Measurements from ENCODE around the gene ATG4B. TPM values are rescaled to one million over a fixed set of nuclear protein-coding genes. Genes with fewer than 3 reads are reported as not detected.

Gene ATG4B
- total and polyA plus RNA-seq, 2 of the 4 experiments (the other 2 are of a cell fraction): 113 to 146 TPM

- H4K20me1 ChIP-seq (ENCODE audit: insufficient read depth, low read length): peaks cover 46% of the 10 kb centered on the region
Observed at GRCh38 chr2:241618829-241619228, 18.7 kb upstream of the ATG4B start.

More at GRCh38 chr2:241618829-241619228, 18.7 kb upstream of the ATG4B start:
- Histone ChIP-seq H3K4me3 (ENCODE audit: insufficient read depth, low read depth, low read length) (no peak overlapping the region), H3K36me3 (ENCODE audit: control insufficient read depth, insufficient read depth, low read length) (peaks cover 9% of the 10 kb centered on the region), H3K4ac (ENCODE audit: low read depth, low read length) (no peak overlapping the region), H3K9me1 (ENCODE audit: insufficient read depth, low read length) (peaks cover 10% of the 10 kb centered on the region; the same call in 1 of the 2 replicates), H3K14ac (replicated peaks; ENCODE audit: low read depth, low read length) (no peak overlapping the region), H3K27me3 (ENCODE audit: control insufficient read depth, insufficient read depth, low read length) (no peaks in the 10 kb centered on the region), H3K9ac (ENCODE audit: low read depth, low read length) (no peak overlapping the region), H2BK5ac (ENCODE audit: low read depth, low read length, poor library complexity, severe bottlenecking) (no peak overlapping the region), H3K18ac (ENCODE audit: low read depth, low read length) (no peak overlapping the region), H2BK15ac (ENCODE audit: low read depth, low read length) (no peak overlapping the region), H3K56ac (ENCODE audit: extremely low read depth, insufficient read depth, low read length) (no peak overlapping the region), H4K91ac (ENCODE audit: insufficient read depth, low read depth, low read length) (no peak overlapping the region), H3K9me3 (ENCODE audit: control insufficient read depth, insufficient read depth, low read length) (no peaks in the 10 kb centered on the region), H3K79me1 (ENCODE audit: low read depth in 1 of 2, low read length in 2 of 2) (peaks cover 35 to 73% of the 10 kb centered on the region in 2 experiments), H2AFZ (replicated peaks; ENCODE audit: low read length, poor library complexity) (no peak overlapping the region), H3K4me1 (ENCODE audit: control insufficient read depth, insufficient read depth, low read length) (no peaks in the 10 kb centered on the region), H2BK20ac (ENCODE audit: low read depth, low read length) (no peak overlapping the region), H2BK120ac (ENCODE audit: low read depth, low read length) (no peak overlapping the region), H4K8ac (ENCODE audit: low read depth in 2 of 2, low read length in 2 of 2) (no peak overlapping the region), H4K5ac (ENCODE audit: low read depth, low read length) (no peak overlapping the region), H3K23ac (ENCODE audit: low read depth, low read length) (no peak overlapping the region), H3K27ac (ENCODE audit: insufficient read depth, low read length) (no peak overlapping the region), H2AK9ac (replicated peaks; ENCODE audit: low read depth, low read length, poor library complexity) (no peak overlapping the region), H3K4me2 (ENCODE audit: low read depth, low read length) (no peak overlapping the region), H2AK5ac (ENCODE audit: low read depth, low read length) (no peak overlapping the region)
- TF ChIP-seq NFE2L2 (IDR thresholded peaks at IDR 0.05; ENCODE audit: low read depth, low read length): no peak
- TF ChIP-seq MAFK (IDR thresholded peaks at IDR 0.05; ENCODE audit: low read depth, low read length): no peak
- no peak for TF ChIP-seq SMC3 (IDR thresholded peaks at IDR 0.05; ENCODE audit: low read depth, low read length)
- TF ChIP-seq ELK1 (IDR thresholded peaks at IDR 0.05; ENCODE audit: borderline replicate concordance, low read depth, low read length): no peak
- TF ChIP-seq, protein P1, sequence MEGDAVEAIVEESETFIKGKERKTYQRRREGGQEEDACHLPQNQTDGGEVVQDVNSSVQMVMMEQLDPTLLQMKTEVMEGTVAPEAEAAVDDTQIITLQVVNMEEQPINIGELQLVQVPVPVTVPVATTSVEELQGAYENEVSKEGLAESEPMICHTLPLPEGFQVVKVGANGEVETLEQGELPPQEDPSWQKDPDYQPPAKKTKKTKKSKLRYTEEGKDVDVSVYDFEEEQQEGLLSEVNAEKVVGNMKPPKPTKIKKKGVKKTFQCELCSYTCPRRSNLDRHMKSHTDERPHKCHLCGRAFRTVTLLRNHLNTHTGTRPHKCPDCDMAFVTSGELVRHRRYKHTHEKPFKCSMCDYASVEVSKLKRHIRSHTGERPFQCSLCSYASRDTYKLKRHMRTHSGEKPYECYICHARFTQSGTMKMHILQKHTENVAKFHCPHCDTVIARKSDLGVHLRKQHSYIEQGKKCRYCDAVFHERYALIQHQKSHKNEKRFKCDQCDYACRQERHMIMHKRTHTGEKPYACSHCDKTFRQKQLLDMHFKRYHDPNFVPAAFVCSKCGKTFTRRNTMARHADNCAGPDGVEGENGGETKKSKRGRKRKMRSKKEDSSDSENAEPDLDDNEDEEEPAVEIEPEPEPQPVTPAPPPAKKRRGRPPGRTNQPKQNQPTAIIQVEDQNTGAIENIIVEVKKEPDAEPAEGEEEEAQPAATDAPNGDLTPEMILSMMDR (conservative IDR thresholded peaks at IDR 0.05; ENCODE audit: low read depth, low read length): no peak
- no peak for TF ChIP-seq RFX5 (IDR thresholded peaks at IDR 0.05; ENCODE audit: low read depth, low read length)
- TF ChIP-seq FOS (IDR thresholded peaks at IDR 0.05; ENCODE audit: low read depth, low read length): no peak
- no peak for TF ChIP-seq CHD1 (IDR thresholded peaks at IDR 0.05; ENCODE audit: low read depth, low read length)
- TF ChIP-seq POLR2A (IDR thresholded peaks at IDR 0.05; ENCODE audit: low read depth, low read length): no peak
- no peak for TF ChIP-seq MAZ (IDR thresholded peaks at IDR 0.05; ENCODE audit: borderline replicate concordance, low read depth, low read length)
- dilution Hi-C loops (cut with HindIII; ENCODE audit: low sequenced_read_pairs, unreplicated experiment): no loop called here
- ATAC-seq (ENCODE audit: low read depth) (no peak), DNase-seq (no peak)
- BruUV-seq (replicated peaks): no TSS peak
- WGBS, 2 experiments (ENCODE audit: extremely low coverage in 2 of 2, insufficient read length in 1 of 2): no CpG with 5 or more reads among the region's 11 CpGs
- ChIA-PET POLR2A (ENCODE audit: unreplicated experiment) (no interaction called here), CTCF (no interaction called here)
- intact Hi-C loops (cut with micrococcal nuclease): no loop called here
- in situ Hi-C loops (cut with MboI; ENCODE audit: low sequenced_read_pairs): no loop called here
